Germinal center (tissue), 1 donor: ENCODE data around the gene SMIM36.
"Not testable (repeated sequence)": the region's sequence is repeated elsewhere in the genome, so short reads cannot be mapped to it uniquely, and the experiment has no call there.

Experiments
- DNase-seq: peaks from one replicate; pipeline ENCODE4 v3.0.0; 2012; ENCODE audit warnings: mixed read lengths, low spot score

SMIM36 gene

GRCh38 chr17:55510986-55511721 lies at the start of gene SMIM36:
SMIM36 (minus strand) TSS chr17:55511452.
- no peak for DNase-seq

- DNase-seq: no peak
Measured at GRCh38 chr17:55555772-55556171, 44.5 kb upstream of the SMIM36 start.

GRCh38 chr17:55549140-55549539 lies 37.9 kb upstream of the SMIM36 start:
- DNase-seq: peak; percentile 21

- DNase-seq: no peak
Measured at GRCh38 chr17:55546991-55547664, 35.9 kb upstream of the SMIM36 start.

- DNase-seq: no peak
Measured at GRCh38 chr17:55546481-55546880, 35.2 kb upstream of the SMIM36 start.

- no peak for DNase-seq
Measured at GRCh38 chr17:55545806-55546205, 34.6 kb upstream of the SMIM36 start.

- DNase-seq: no peak
Measured at GRCh38 chr17:55543709-55544108, 32.5 kb upstream of the SMIM36 start.

- no peak for DNase-seq
Measured at GRCh38 chr17:55540414-55541091, 29.3 kb upstream of the SMIM36 start.

GRCh38 chr17:55536205-55536604 lies 25.0 kb upstream of the SMIM36 start:
- no peak for DNase-seq

- DNase-seq: no peak
Measured at GRCh38 chr17:55533608-55534007, 22.4 kb upstream of the SMIM36 start.

- no peak for DNase-seq
Measured at GRCh38 chr17:55532670-55533069, 21.4 kb upstream of the SMIM36 start.

- no peak for DNase-seq
Measured at GRCh38 chr17:55531053-55531728, 19.9 kb upstream of the SMIM36 start.

- no peak for DNase-seq
Measured at GRCh38 chr17:55530064-55530463, 18.8 kb upstream of the SMIM36 start.

GRCh38 chr17:55527540-55528118 lies 16.4 kb upstream of the SMIM36 start:
- peak; percentile 15 for DNase-seq

GRCh38 chr17:55524440-55525220 lies 13.4 kb upstream of the SMIM36 start:
- DNase-seq: no peak

GRCh38 chr17:55523032-55523431 lies 11.8 kb upstream of the SMIM36 start:
- DNase-seq: not testable (repeated sequence)

- no peak for DNase-seq
Measured at GRCh38 chr17:55521186-55521585, 9.9 kb upstream of the SMIM36 start.

- DNase-seq: no peak
Measured at GRCh38 chr17:55520402-55520801, 9.2 kb upstream of the SMIM36 start.

- DNase-seq: no peak
Measured at GRCh38 chr17:55518510-55518909, 7.3 kb upstream of the SMIM36 start.

- DNase-seq: peak; percentile 52
Measured at GRCh38 chr17:55513885-55514590, 2.8 kb upstream of the SMIM36 start.

GRCh38 chr17:55507669-55508068 lies 3.6 kb downstream of the SMIM36 start:
- not testable (repeated sequence) for DNase-seq
